Measurements from ENCODE around the gene TRPM5.

The TRPM5 gene

DNA sequence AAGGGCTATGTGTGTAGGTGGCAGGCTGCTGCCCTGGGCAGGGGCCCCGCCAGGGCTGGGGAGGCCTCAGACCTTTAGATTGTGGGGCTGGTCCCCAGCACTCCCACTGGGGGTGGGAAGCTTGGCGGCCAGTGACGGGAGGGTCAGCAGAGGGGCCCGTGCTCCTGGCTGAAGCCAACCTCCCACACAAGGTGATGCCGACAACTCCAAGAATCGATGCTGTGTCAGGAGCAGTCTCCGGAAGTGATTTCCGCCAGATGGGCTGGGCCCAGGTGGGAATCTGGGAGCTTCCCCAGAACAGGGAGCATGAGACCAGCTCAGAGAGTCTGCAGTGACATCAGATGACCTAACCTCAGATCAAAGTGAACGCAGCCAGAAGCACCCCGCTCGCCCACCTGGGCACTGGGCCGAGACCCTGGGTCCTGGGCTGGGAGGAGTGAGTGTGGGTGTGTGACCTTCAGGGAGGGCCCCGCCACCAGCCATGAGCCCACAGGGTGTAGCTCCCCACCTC lies 7.7 kb downstream of the TRPM5 start:
- no peak for FAIRE-seq
- no peak for DNase-seq (ENCODE audit: low spot score)

DNA sequence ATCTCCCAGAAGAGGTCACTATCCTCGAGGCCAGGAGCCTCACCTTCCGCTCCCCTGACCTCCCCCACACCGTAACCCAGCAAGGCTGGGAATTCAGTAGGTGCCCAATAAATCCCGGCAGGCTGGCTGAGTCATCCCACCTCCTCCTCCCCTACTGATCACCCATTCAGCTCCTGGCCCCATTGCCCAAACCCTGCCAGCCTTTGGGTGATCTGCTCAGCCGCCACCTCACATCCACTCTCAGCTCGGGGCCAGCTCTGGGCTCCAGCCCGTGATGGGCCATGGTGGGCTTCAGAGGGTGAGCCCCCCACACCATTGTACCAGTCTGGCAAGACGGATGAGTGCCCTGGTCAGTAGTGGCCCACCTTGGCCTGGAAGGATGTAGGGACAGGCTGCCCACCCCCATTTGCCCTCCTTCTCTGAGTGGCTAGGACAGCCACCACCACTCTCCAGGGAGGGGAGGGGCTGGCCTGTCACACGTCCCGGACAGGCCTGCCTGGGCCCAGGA lies 8.2 kb downstream of the TRPM5 start:
- FAIRE-seq (no peak), DNase-seq (ENCODE audit: low spot score) (no peak)

DNA sequence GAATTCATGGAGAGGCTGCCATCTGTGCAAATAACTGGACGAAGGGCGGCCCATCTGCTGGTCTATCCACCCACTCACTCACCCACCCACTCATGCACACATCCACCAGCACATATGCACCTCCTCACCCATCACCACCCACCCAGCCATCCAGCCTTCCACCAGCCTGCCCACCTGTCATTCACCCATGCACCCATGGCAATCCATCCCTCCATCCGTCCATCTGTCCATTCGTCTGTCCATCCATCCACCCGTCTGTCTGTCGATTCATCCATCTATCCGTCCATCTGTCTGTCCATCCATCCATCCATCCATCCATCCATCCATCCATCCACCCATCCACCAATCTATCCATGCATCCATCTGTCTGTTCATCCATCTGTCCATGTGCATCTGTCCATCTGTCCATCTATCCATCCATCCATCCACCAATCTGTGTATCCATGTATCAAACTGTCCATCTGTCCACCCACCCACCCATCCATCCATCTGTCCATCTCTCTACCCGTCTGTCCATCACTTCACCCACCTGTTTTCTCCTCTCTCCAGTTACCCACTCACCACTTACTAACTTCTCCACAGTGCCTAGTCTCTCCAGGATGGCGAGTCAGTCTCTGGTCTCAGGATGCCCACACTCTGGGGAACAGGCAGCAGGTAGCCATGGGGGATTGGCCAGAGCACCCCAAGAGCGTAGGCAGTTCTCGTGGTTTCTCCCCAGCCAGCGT lies 8.9 kb downstream of the TRPM5 start:
- FAIRE-seq, result no peak
- DNase-seq (ENCODE audit: low spot score), result no peak

DNA sequence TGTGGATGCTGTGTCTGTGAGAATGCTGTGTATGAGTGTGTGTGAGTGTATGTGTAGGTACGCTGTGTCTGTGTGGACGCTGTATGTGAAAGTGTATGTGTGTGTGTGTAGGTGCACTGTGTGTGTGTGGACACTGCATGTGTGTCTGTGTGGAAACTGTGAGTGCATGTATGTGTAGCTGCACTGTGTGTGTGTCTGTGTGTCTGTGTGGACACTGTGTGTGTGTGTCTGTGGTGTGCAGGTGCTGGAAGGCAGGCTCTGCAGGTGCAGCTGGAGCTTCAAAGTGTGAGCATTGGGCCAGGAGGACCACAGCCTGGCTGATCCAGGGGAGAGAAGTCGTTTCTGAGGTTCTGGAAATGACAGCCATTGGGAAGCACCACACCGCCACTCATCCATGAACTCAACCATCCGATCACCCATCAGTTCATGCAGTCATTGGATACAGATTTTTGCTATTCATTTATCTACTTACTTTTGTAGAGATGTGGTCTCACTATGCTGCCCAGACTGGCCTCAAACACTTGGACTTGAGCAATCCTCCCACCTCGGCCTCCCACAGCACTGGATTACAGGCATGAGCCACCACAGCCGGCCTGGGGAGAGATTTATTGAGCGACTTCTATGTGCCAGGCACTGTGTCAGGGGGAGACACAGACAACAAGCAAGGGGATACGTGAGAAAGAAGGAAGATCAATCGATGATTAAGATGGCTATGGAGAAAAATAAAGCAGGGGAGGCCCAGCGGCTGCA lies 9.6 kb downstream of the TRPM5 start:
- FAIRE-seq, result no peak
- DNase-seq (ENCODE audit: low spot score), result no peak

DNA sequence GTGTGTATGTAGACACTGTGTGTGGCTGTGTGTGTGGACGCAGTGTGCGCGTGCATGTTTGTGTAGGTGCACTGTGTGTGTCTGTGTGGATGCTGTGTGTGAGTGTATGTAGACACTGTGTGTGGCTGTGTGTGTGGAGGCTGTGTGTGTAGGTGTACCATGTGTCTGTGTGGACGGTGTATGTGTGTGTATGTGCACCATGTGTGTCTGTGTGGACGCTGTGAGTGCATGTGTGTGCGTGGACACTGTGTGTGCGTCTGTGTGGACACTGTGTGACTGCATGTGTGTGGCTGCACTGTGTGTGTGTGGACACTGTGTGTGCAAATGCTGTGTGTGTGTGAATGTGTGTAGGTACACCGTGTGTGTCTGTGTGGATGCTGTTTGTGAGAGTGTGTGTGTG lies 10.3 kb downstream of the TRPM5 start:
- FAIRE-seq (no peak), DNase-seq (ENCODE audit: low spot score) (no peak)

GRCh38 chr11:2433106-2433925 lies 11.0 kb downstream of the TRPM5 start:
- FAIRE-seq (no peak), DNase-seq (ENCODE audit: low spot score) (no peak)

DNA sequence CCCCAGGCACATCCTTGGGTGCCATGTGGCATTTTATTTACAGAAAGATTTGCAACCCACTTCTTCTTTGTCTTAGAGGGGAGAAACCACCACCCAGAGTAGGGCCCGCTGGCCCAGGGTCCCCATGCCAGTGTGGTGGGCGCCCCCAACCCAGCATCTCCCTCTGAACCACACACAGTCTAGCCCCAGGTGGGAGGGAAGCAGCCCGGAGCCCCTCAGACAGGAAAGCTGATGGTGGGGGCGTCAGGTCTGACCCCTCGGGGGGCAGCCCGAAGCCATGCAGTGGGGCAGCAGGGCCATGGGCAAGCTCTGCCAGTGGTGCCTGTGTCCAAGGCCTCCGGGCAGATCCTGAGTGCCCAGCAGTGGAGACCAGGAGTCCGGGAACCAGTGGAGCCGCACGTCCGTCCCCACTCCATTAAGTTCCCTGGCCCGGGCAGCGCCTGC lies 11.7 kb downstream of the TRPM5 start:
- FAIRE-seq (no peak), DNase-seq (ENCODE audit: low spot score) (no peak)

GRCh38 chr11:2432171-2432621 lies 12.1 kb downstream of the TRPM5 start:
- DNase-seq (ENCODE audit: low spot score) (no peak), FAIRE-seq (no peak)

- FAIRE-seq (no peak), DNase-seq (ENCODE audit: low spot score) (no peak)
Measured at GRCh38 chr11:2431395-2431794, 12.9 kb downstream of the TRPM5 start.

- FAIRE-seq, result no peak
- no peak for DNase-seq (ENCODE audit: low spot score)
Measured at GRCh38 chr11:2428322-2428795, 16.0 kb downstream of the TRPM5 start.

DNA sequence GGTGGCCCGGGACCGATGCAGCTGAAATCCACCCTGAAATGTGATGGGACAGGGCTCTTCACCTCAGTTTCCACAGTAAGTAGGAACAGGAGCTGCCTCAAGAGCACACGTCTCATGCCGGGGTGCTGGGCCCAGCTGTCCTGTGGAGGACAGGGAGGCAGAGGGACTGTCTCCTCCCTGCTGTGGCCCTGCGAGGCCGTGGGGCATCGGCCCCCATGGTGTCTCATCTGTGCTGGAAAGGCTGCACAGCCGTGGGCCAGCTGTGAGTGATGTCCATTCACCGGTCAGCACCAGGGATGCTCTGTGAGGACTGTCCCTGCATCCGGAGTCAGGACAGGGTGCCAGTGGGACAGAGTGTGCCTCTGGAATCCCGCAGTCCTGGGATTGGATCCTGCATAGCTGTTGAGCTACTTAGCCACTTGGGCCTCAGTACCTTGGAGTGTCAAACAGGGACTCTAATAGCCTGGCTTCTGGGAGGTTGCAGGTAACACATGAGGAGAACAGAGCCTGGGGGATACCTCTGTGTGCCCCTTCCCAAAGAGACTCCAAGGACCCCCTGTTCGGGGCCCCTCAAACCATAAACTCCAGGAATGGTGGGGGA lies 16.5 kb downstream of the TRPM5 start:
- DNase-seq (ENCODE audit: low spot score) (no peak), FAIRE-seq (no peak)

DNA sequence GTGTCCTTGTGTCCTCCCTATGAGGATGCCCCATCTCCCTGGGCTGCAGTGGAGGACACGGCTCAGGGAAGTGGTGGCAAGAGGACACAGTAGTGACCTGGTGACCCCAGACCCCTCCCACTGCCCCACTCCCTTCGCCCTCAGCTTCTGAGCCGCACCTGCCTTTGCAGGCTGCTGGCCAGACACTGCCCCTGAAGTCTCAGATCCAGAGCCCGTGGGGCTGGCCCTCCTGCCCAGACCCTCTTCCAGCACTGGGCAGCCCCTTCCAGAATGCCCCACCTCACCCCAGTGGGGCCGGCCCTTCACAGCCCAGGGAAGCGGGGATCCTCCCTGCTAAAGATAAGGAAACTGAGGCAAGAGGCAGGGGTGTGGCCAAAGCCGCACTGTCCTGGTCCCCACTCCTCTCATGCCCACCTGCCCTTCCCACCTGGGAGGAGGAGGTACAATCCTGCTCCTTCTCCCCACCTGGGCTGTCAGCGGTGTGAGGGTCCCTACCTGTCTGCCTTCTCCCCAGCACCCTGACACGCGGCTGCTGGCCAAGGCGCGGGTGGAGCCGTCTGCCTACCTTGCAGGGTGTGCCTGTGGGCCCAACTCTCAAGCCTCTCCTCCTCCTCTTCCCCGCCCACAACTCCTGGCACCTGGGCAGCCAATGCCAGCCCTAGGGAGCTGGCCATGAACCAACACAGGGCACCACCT lies 17.3 kb downstream of the TRPM5 start:
- FAIRE-seq (no peak), DNase-seq (ENCODE audit: low spot score) (no peak)

DNA sequence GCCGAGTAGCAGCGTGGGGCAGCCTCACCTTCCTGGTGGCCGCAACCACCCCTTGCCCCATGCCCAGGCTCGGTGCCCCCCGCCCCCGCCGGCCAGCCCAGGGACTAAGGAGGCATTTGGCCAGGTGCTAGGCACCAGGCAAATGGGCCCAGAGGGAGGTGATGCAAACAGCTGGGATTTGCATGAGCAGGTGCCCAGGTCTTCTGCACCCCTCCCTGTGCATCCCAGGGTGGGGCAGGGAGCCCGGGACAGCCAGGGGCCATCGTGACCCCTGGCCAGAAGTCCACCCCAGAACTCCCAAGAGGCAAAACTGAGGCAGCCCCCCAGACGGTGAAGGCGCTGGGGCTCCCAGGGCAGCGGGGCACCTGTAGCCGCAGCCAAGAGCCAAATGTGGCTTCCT lies 18.1 kb downstream of the TRPM5 start:
- DNase-seq (ENCODE audit: low spot score), result no peak
- no peak for FAIRE-seq

- FAIRE-seq (no peak), DNase-seq (ENCODE audit: low spot score) (no peak)
Measured at GRCh38 chr11:2425506-2425905, 18.8 kb downstream of the TRPM5 start.

- FAIRE-seq (no peak), DNase-seq (ENCODE audit: low spot score) (no peak)
Measured at GRCh38 chr11:2424811-2425495, 19.4 kb downstream of the TRPM5 start.

- FAIRE-seq (no peak), DNase-seq (ENCODE audit: low spot score) (no peak)
Measured at GRCh38 chr11:2423157-2424025, 20.9 kb downstream of the TRPM5 start.

DNA sequence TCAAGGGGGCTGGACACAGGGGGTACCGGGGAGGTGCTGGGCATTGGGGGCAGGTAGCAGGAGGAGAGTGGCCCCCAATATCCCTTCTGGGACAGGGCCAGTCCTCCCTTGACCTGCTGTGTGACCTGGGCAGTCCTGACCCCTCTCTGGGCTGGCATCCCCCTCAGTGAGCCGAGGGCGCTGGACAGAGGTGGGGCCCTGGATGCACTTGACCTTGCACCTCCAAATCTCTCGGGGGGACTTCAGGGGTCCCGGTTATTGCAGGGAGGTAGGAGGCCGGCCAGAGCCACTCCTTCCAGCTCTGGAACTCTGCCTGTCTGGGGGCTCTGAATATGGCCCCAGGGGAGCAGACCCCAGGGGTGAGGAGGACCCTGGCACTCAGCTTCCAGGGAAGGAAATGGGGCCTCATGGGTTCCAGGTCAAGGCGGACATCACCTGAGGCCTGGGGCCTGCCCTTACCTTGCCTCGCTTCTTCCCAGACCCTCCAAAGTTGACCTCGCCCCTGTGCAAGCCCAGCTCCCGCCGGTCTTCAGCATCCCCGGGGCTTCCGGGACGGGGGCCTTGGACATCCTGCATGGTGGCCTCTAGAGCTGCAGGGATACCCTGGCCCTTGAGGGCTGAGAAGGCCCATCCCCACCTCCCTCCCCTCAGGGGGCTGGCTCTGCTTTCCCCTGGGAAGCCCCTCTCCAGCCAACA lies 21.7 kb downstream of the TRPM5 start:
- FAIRE-seq (no peak), DNase-seq (ENCODE audit: low spot score) (no peak)

- FAIRE-seq (no peak), DNase-seq (ENCODE audit: low spot score) (no peak)
Measured at GRCh38 chr11:2421996-2422395, 22.3 kb downstream of the TRPM5 start.
